Lower lobe of right lung (tissue), 2 donors: ENCODE results near the gene FOXJ1. TPM values are rescaled to one million over a fixed set of nuclear protein-coding genes. Genes with fewer than 3 reads are reported as not detected.

ENCODE experiments used
- ATAC-seq, 2 donors: fragments of 200-7000 bp; cut with Tn5 transposase; one replicate each; pipeline ENCODE4 v1.9.1; 2020 to 2022; ENCODE audit warnings: mild to moderate bottlenecking in 2 of 2, moderate library complexity in 2 of 2
- DNase-seq: peaks from one replicate; pipeline ENCODE4 v3.0.0-alpha.2; 2020
- H3K27ac ChIP-seq: fragments of 200-600 bp; one replicate; pipeline ENCODE4 v1.8.0; 2022
- H3K27me3 ChIP-seq: fragments of 200-600 bp; one replicate; pipeline ENCODE4 v1.8.0; 2022; ENCODE audit warnings: low read depth
- H3K36me3 ChIP-seq: fragments of 200-600 bp; one replicate; pipeline ENCODE4 v1.8.0; 2022; ENCODE audit warnings: mild to moderate bottlenecking
- H3K4me1 ChIP-seq: fragments of 200-600 bp; one replicate; pipeline ENCODE4 v1.8.0; 2022
- H3K4me3 ChIP-seq: fragments of 200-600 bp; one replicate; pipeline ENCODE4 v1.8.0; 2022; ENCODE audit warnings: mild to moderate bottlenecking
- H3K9me3 ChIP-seq: fragments of 200-600 bp; one replicate; pipeline ENCODE4 v1.8.0; 2022
- intact Hi-C: fragments of 100-400 bp; cut with DNase I; formaldehyde crosslinking; loops from one replicate; pipeline ENCODE4 v1.11.0; 2022
- total RNA-seq: library from RNA; stranded (reverse); fragmentation: NEBNext Ultra II Directional; extraction: Animal tissue kit (Norgen Biotek cat#: 25700); gene quantifications from one replicate; pipeline ENCODE4 v1.2.1, GENCODE V29; 2021
- TF ChIP-seq, protein P1 (sequence below): fragments of 200-600 bp; IDR thresholded peaks from one replicate; pipeline ENCODE4 v1.8.0; 2022; ENCODE audit warnings: antibody characterized with exemption, mild to moderate bottlenecking
- donor health status: DM: no; HTN: yes; CAD: no; lungs with severe emphysema.

FOXJ1 gene
- total RNA-seq, 1 donor from 2014 or later: 21.5 TPM

DNA sequence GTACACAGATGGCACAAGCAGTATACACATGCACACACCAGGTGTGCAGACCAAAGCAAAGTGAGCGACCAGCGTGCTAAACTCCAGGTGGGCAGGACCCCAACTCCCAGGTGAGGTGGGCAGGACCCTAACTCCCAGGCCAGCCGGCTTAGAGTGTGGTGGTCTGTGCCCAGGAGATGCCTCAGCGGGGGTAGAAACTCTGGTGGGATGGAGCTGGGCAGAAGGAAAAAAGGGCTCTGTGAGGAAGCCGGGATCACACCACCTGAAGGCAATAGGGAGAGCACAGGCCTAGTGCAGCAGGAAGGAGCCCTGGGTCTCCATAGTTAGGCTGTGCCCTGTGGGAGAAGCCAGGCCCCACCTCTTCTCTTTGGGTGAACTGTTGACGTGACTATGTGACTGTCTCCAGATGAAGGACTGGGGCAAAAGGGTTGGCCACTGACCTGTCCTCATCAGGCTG lies 1.6 kb upstream of the FOXJ1 start:
- Histone ChIP-seq H3K27me3 (peaks cover 25% of the 10 kb centered on the region), H3K4me1 (peaks cover 64% of the 10 kb centered on the region), H3K36me3 (no peaks in the 10 kb centered on the region), H3K4me3 (no peak overlapping the region), H3K27ac (no peak overlapping the region), H3K9me3 (no peaks in the 10 kb centered on the region)
- TF ChIP-seq, protein P1, sequence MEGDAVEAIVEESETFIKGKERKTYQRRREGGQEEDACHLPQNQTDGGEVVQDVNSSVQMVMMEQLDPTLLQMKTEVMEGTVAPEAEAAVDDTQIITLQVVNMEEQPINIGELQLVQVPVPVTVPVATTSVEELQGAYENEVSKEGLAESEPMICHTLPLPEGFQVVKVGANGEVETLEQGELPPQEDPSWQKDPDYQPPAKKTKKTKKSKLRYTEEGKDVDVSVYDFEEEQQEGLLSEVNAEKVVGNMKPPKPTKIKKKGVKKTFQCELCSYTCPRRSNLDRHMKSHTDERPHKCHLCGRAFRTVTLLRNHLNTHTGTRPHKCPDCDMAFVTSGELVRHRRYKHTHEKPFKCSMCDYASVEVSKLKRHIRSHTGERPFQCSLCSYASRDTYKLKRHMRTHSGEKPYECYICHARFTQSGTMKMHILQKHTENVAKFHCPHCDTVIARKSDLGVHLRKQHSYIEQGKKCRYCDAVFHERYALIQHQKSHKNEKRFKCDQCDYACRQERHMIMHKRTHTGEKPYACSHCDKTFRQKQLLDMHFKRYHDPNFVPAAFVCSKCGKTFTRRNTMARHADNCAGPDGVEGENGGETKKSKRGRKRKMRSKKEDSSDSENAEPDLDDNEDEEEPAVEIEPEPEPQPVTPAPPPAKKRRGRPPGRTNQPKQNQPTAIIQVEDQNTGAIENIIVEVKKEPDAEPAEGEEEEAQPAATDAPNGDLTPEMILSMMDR: no peak
- intact Hi-C loops: no loop called here
- no peak for ATAC-seq
- no peak for DNase-seq

DNA sequence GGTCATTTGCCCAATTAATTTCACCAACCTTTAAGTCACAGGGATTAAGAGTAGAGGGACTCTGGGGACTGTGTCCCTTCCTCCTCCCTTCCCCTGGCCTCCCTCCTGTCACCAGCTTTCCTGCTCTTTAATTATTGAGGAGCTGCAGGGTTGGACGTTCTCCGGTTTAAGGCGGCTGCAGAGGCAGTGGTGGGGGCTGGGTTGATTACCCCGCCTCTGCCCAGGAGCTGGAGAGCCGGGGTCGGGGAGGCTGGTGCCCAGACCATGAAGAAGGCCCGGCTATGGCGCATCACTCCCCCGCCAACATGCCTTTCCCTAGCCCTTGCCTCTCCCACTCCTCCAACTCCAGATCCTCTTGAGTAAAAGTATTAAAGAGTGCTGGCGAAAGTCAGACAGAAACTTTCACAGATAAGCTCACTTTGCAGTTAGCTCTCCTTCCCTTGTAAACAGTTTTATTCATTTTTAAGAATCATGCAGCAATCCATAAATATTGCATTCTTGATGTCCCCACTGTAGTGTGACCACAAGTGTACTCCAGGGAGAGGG lies 1.1 kb upstream of the FOXJ1 start:
- Histone ChIP-seq H3K4me3 (no peak overlapping the region), H3K4me1 (peaks cover 59% of the 10 kb centered on the region), H3K27me3 (peaks cover 30% of the 10 kb centered on the region), H3K27ac (no peak overlapping the region), H3K36me3 (no peaks in the 10 kb centered on the region), H3K9me3 (no peaks in the 10 kb centered on the region)
- ATAC-seq: no peak
- no peak for DNase-seq
- TF ChIP-seq, protein P1: no peak
- intact Hi-C loops: no loop called here

DNA sequence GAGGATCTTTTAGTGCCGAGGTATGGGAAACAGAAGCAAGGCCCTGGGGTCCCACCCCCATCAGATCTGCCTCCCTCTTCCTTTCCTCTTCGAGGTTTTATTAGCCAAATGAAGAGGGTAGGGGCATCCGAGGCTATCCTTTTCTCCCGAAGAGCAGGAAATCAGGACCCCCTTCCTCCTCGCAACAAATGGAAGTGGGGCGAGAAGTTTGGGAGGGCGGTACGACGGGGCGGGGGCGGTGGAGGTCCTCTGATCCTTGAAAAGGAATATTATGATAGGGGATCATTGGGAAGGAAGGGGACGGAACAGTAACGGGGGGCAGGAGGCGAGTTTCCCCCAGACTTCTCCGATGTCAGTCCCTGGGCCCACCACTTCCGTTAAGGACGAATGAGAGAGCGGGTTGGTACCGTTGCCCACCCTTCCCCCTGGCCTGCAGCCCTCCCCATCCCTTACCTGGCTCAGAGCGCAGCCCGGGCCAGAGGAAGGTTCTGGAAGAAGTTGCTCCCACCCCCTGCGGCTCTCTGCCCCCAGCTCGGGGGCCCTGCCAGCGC lies 309 bp downstream of the FOXJ1 start:
- no peak for ATAC-seq
- H3K27me3 ChIP-seq: peaks cover 37% of the 10 kb centered on the region
- intact Hi-C loops: no loop called here
- no peaks in the 10 kb centered on the region for H3K36me3 ChIP-seq
- TF ChIP-seq, protein P1: no peak
- peaks cover 50% of the 10 kb centered on the region for H3K4me1 ChIP-seq
- H3K9me3 ChIP-seq: no peaks in the 10 kb centered on the region
- DNase-seq: no peak
- H3K27ac ChIP-seq: no peak overlapping the region
- H3K4me3 ChIP-seq: peak overlapping the region; percentile 63

DNA sequence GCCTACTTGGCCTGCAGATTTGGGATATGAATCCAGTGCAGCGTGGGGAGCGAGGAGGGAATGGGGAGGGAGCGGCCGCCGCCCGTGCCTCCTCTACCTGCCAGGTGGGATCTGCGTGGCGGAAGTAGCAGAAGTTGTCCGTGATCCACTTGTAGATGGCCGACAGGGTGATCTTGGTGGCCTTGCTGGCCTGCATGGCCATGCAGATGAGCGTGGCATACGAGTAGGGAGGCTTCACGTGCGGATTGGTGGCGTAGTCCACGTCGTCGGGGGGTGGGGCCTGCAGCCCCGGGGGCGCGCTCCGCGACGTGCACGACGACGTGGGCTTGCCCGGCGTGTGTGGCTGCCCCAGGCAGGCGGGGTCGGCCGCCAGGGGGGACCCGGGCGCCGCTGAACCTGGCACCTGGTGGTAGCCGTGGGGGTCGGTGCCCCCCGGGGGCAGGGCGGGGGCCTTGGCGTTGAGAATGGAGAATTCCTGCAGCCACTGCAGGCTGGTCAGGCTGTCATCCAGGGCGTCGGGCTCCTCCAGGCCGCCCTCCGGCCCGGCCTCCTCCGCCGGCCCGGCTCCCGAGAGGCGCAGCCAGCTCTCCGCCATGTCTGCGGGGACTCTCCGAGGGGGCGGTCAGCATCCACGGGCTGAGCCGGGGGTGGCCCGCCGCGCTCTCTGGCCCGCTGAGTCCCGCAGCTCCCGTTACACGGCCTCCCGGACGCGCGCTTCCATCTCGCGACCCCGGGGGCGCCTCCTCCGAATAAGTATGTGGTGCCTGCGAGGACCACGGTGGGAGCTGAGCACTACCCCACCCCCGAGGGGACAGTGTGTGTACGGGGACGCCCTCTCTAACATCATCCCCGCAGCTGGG lies 1.0 kb downstream of the FOXJ1 start:
- Histone ChIP-seq H3K36me3 (no peaks in the 10 kb centered on the region), H3K4me3 (peak overlapping the region; percentile 63), H3K27ac (no peak overlapping the region), H3K27me3 (peaks cover 42% of the 10 kb centered on the region), H3K4me1 (peaks cover 45% of the 10 kb centered on the region), H3K9me3 (no peaks in the 10 kb centered on the region)
- DNase-seq: peak; percentile 69
- TF ChIP-seq, protein P1: no peak
- peak; percentile 70 to 75 for ATAC-seq
- intact Hi-C loops: no loop called here

DNA sequence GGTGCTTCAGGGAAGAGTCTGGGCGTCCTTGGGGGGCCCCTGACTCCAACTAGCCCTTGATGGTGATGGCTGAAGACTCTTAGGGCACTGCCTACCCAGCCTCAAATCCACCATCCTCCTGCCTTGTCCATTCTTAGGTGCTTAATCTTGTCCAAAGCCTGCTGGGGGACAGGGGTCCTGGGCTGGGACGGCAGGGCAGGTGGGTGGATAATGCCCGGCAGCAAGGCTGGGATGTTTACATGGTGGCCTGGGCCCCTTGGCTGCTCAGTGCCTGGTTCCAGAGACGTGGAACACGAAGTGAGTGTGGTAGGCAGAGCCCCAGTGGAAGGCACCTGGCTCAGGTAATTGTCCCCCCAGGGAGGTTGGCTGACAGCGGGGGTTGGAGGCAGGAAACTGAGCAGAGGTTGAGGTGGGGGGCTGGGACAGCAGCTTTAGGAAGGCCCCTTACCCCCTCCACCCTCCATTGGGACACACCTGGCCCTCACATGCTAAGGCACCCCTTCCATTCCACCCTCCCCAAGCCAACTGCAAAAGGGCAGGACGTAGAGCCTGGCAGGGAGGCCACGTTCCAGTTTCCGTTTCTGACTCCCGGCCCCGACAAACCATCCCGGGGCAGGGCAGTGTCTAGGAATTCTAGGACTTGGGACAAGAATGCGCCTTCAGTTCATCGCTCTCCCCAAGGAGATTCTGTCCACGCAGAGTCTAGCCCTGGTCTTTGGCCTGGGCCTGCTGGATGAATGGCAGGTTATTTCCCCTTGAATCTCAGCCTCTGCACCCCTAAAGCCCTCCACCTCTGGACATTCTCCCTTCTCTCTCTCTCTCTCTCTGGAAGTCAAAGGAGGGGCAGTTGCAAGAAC lies 1.9 kb downstream of the FOXJ1 start:
- TF ChIP-seq, protein P1: no peak
- peak overlapping the region; percentile 41 for H3K27ac ChIP-seq
- peaks cover 42% of the 10 kb centered on the region for H3K4me1 ChIP-seq
- DNase-seq (no peak), ATAC-seq (no peak)
- H3K27me3 ChIP-seq: peaks cover 50% of the 10 kb centered on the region
- H3K36me3 ChIP-seq: no peaks in the 10 kb centered on the region
- intact Hi-C loops: no loop called here
- peak overlapping the region; percentile 63 for H3K4me3 ChIP-seq
- H3K9me3 ChIP-seq: no peaks in the 10 kb centered on the region
